HepG2 (cell line): ENCODE data around the gene ENTPD2. TPM values are rescaled to one million over a fixed set of nuclear protein-coding genes. Genes with fewer than 3 reads are reported as not detected.

Experiments used
- ATF4 ChIP-seq, 2 experiments: fragments of 450-650 bp in 1 of 2; sonication (generic) in 1 of 2; formaldehyde crosslinking; IDR thresholded peaks; 2 replicates each; pipeline versions ENCODE4 v1.5.0 to v1.8.0; 2020 to 2022; ENCODE audit warnings: mild to moderate bottlenecking in 1 of 2, missing genetic modification reagents in 1 of 2
- BCL3 ChIP-seq: sonication (generic); formaldehyde crosslinking; IDR thresholded peaks from 2 replicates; pipeline ENCODE4 v1.5.1; 2020; ENCODE audit warnings: mild to moderate bottlenecking, missing genetic modification reagents, moderate library complexity
- CREB3 ChIP-seq: sonication (generic); formaldehyde crosslinking; IDR thresholded peaks from 2 replicates; pipeline ENCODE4 v1.5.0; 2020; ENCODE audit warnings: missing genetic modification reagents
- ERF ChIP-seq: IDR thresholded peaks from 2 replicates; pipeline ENCODE4 v1.6.1; 2018; ENCODE audit warnings: missing biosample characterization, missing genetic modification reagents
- ISL2 ChIP-seq: sonication (generic); formaldehyde crosslinking; IDR thresholded peaks from 2 replicates; pipeline ENCODE4 v1.5.0; 2020; ENCODE audit warnings: missing genetic modification reagents
- KLF9 ChIP-seq: IDR thresholded peaks from 2 replicates; pipeline ENCODE4 v1.6.1; 2016; ENCODE audit warnings: low read depth
- LRRFIP1 ChIP-seq: sonication (generic); formaldehyde crosslinking; conservative IDR thresholded peaks from 2 replicates; pipeline ENCODE4 v1.4.0; 2020; ENCODE audit warnings: missing genetic modification reagents
- MXI1 ChIP-seq: IDR thresholded peaks from 3 replicates; pipeline ENCODE4 v1.6.1; 2012; ENCODE audit warnings: low read depth, low read length, inconsistent platforms, borderline replicate concordance
- NAIF1 ChIP-seq: sonication (generic); formaldehyde crosslinking; IDR thresholded peaks from 2 replicates; pipeline ENCODE4 v1.5.0; 2020; ENCODE audit warnings: mild to moderate bottlenecking, missing genetic modification reagents, borderline replicate concordance
- NR2F6 ChIP-seq, 2 experiments: IDR thresholded peaks; 2 replicates each; pipeline ENCODE4 v1.6.1; 2016; ENCODE audit warnings: antibody characterized with exemption in 1 of 2, mild to moderate bottlenecking in 1 of 2
- RBAK ChIP-seq: sonication (generic); formaldehyde crosslinking; IDR thresholded peaks from 2 replicates; pipeline ENCODE4 v1.5.1; 2020; ENCODE audit warnings: mild to moderate bottlenecking, missing genetic modification reagents
- RFXAP ChIP-seq: sonication (generic); formaldehyde crosslinking; IDR thresholded peaks from 2 replicates; pipeline ENCODE4 v1.4.0; 2020; ENCODE audit warnings: missing genetic modification reagents, borderline replicate concordance
- SOX6 ChIP-seq, 2 experiments: fragments of 450-650 bp in 1 of 2; sonication (generic) in 1 of 2; formaldehyde crosslinking in 1 of 2; IDR thresholded peaks; 2 replicates each; pipeline versions ENCODE4 v1.4.0 to v1.6.1; 2017 to 2020; ENCODE audit warnings: antibody characterized with exemption in 1 of 2, mild to moderate bottlenecking in 1 of 2, missing genetic modification reagents in 1 of 2
- YEATS2 ChIP-seq: sonication (generic); formaldehyde crosslinking; IDR thresholded peaks from 2 replicates; pipeline ENCODE4 v1.4.0; 2020; ENCODE audit warnings: missing genetic modification reagents, borderline replicate concordance
- ZEB1 ChIP-seq: IDR thresholded peaks from 2 replicates; pipeline ENCODE4 v1.6.1; 2012; ENCODE audit warnings: mild to moderate bottlenecking, low read depth, inconsistent platforms; ENCODE audit not compliant: insufficient replicate concordance
- ZNF124 ChIP-seq: sonication (generic); formaldehyde crosslinking; IDR thresholded peaks from 2 replicates; pipeline ENCODE4 v1.4.0; 2020; ENCODE audit warnings: missing genetic modification reagents
- ZNF224 ChIP-seq: sonication (generic); formaldehyde crosslinking; IDR thresholded peaks from 2 replicates; pipeline ENCODE4 v1.5.0; 2020; ENCODE audit warnings: mild to moderate bottlenecking, missing genetic modification reagents
- ZNF414 ChIP-seq: sonication (generic); formaldehyde crosslinking; IDR thresholded peaks from 2 replicates; pipeline ENCODE4 v1.5.0; 2020; ENCODE audit warnings: missing genetic modification reagents
- ZNF580 ChIP-seq: IDR thresholded peaks from 2 replicates; pipeline ENCODE4 v1.6.1; 2016; ENCODE audit warnings: low read depth, borderline replicate concordance
- ZNF768 ChIP-seq: sonication (generic); formaldehyde crosslinking; IDR thresholded peaks from 2 replicates; pipeline ENCODE4 v1.4.0; 2020; ENCODE audit warnings: missing genetic modification reagents
- ZNF776 ChIP-seq: sonication (generic); formaldehyde crosslinking; IDR thresholded peaks from 2 replicates; pipeline ENCODE4 v1.4.0; 2020; ENCODE audit warnings: mild to moderate bottlenecking, missing genetic modification reagents
- polyA plus RNA-seq, 8 experiments: library from polyadenylated mRNA; depleted of rRNA in 3 of 8; stranded (reverse) in 7 of 8; unstranded in 1 of 8; fragments of >200 nt; fragmentation: Illumina TruSeq in 4 of 8; extraction: Trizol in 4 of 8; gene quantifications; 2 replicates each; pipeline versions ENCODE4 v1.2.1 to v1.2.3, GENCODE V29; 2011 to 2016; ENCODE audit warnings: low read depth in 4 of 8, missing spikeins in 1 of 8, mixed read lengths in 1 of 8; ENCODE audit not compliant: insufficient read depth in 1 of 8
- total RNA-seq, 5 experiments: library from RNA; depleted of rRNA; stranded (reverse); fragments of >200 nt; fragmentation: Illumina TruSeq; extraction: Trizol; gene quantifications; 2 replicates each; pipeline ENCODE4 v1.2.3, GENCODE V29; 2016; ENCODE audit warnings: low read depth in 1 of 5

ENTPD2 gene
- total and polyA plus RNA-seq, 2 of the 13 experiments (the other 11 are each of a cell fraction or from before 2014, with no cell fraction given): 0.95 to 3.2 TPM

GRCh38 chr9:137046088-137046787, 7.6 kb downstream of the ENTPD2 start, which contains the start of gene NPDC1 (continued):
- TF ChIP-seq ZNF124: peak; percentile 85
- peak; percentile 47; the same call in 1 of the 2 replicates for TF ChIP-seq NAIF1 (CRISPR knock-in tag)
- no peak for TF ChIP-seq SOX6 (IDR thresholded peaks at IDR 0.05)
- TF ChIP-seq SOX6 (CRISPR knock-in tag; IDR thresholded peaks at IDR 0.05): peak; percentile 26; the same call in 1 of the 2 replicates
- TF ChIP-seq YEATS2: peak; percentile 79
- TF ChIP-seq RBAK (CRISPR knock-in tag): no peak
- no peak for TF ChIP-seq KLF9
- TF ChIP-seq MXI1: peak; percentile 64; the same call in 1 of the 3 replicates
- TF ChIP-seq ZNF224: peak; percentile 30; the same call in 1 of the 2 replicates
- TF ChIP-seq BCL3 (CRISPR knock-in tag): peak; percentile 62; the same call in 1 of the 2 replicates
- peak; percentile 56; the same call in 1 of the 2 replicates for TF ChIP-seq ISL2 (CRISPR knock-in tag)
- peak; percentile 92 for TF ChIP-seq ERF
- peak in 1 of 2 experiments; percentile 53; a peak in 1 of 4 replicates for TF ChIP-seq ATF4 (CRISPR knock-in tag; IDR thresholded peaks at IDR 0.05)
- 0 out of 2 replicates have a peak, but pooled peaks have one; percentile 59 for TF ChIP-seq RFXAP
- TF ChIP-seq ZEB1: peak; percentile 7
- peak; percentile 80; the same call in 1 of the 2 replicates for TF ChIP-seq ZNF580 (CRISPR knock-in tag)
- no peak for TF ChIP-seq ZNF776 (CRISPR knock-in tag)
- TF ChIP-seq ZNF768: 0 out of 2 replicates have a peak, but pooled peaks have one; percentile 24
- peak; percentile 49; the same call in 1 of the 2 replicates for TF ChIP-seq ZNF414
- 0 out of 2 replicates have a peak, but pooled peaks have one; percentile 67 for TF ChIP-seq CREB3 (CRISPR knock-in tag)
- TF ChIP-seq LRRFIP1 (CRISPR knock-in tag): 0 out of 2 replicates have a peak, but pooled peaks have one; percentile 79
- no peak for TF ChIP-seq NR2F6 (IDR thresholded peaks at IDR 0.05)
- 0 out of 2 replicates have a peak, but pooled peaks have one; percentile 38 for TF ChIP-seq NR2F6 (CRISPR knock-in tag; IDR thresholded peaks at IDR 0.05)
